MCF 10A (cell line): ENCODE measurements around the gene IFIT5. TPM values are rescaled to one million over a fixed set of nuclear protein-coding genes. Genes with fewer than 3 reads are reported as not detected.

Experiments
- BruUV-seq: library from RNA; stranded (reverse); fragments of 400-500 nt; replicated peaks from 2 replicates; lab custom pipeline; 2021; lab: Mats Ljungman, UMichigan
- CTCF ChIA-PET: fragments of 300-600 bp; sonication (Branson Sonifier 250); formaldehyde crosslinking; extraction: SDS; loops from one replicate; lab custom pipeline; 2021; ENCODE audit warnings: antibody characterized with exemption, inconsistent platforms; lab: Yijun Ruan, JAX
- POLR2A ChIA-PET: fragments of 300-600, 350-650 bp; sonication (Branson Sonifier 250); formaldehyde crosslinking; extraction: SDS; loops from one replicate; lab custom pipeline; 2020; ENCODE audit warnings: antibody characterized with exemption, inconsistent platforms; lab: Yijun Ruan, JAX
- DNase-seq: peaks from one replicate; pipeline ENCODE4 v3.0.0-alpha.2; 2018; ENCODE audit not compliant: unreplicated experiment
- H3K27ac Mint-ChIP-seq: one replicate; pipeline ENCODE4 v1.8.0; 2022; ENCODE audit warnings: mild to moderate bottlenecking, low read depth, mixed read lengths; ENCODE audit not compliant: unreplicated experiment
- H3K27me3 Mint-ChIP-seq: one replicate; pipeline ENCODE4 v1.8.0; 2022; ENCODE audit warnings: mixed read lengths; ENCODE audit not compliant: insufficient read depth, unreplicated experiment
- H3K36me3 Mint-ChIP-seq: one replicate; pipeline ENCODE4 v1.8.0; 2022; ENCODE audit warnings: mild to moderate bottlenecking, moderate library complexity, mixed read lengths; ENCODE audit not compliant: insufficient read depth, unreplicated experiment
- H3K4me1 Mint-ChIP-seq: one replicate; pipeline ENCODE4 v1.8.0; 2022; ENCODE audit warnings: mixed read lengths; ENCODE audit not compliant: insufficient read depth, unreplicated experiment
- H3K4me3 Mint-ChIP-seq: one replicate; pipeline ENCODE4 v1.8.0; 2022; ENCODE audit warnings: mild to moderate bottlenecking, moderate library complexity, mixed read lengths; ENCODE audit not compliant: unreplicated experiment
- H3K9me3 Mint-ChIP-seq: one replicate; pipeline ENCODE4 v1.8.0; 2022; ENCODE audit warnings: mixed read lengths; ENCODE audit not compliant: unreplicated experiment
- CTCF ChIP-seq: fragments of 200-600 bp; IDR thresholded peaks from one replicate; pipeline ENCODE4 v1.8.0; 2022; ENCODE audit warnings: antibody characterized with exemption, mild to moderate bottlenecking; ENCODE audit not compliant: unreplicated experiment
- intact Hi-C: fragments of 100-400 bp; cut with micrococcal nuclease; formaldehyde crosslinking; loops from 2 replicates; pipeline ENCODE4 v1.14.1; 2022
- total RNA-seq: library from RNA; stranded (reverse); gene quantifications from 2 replicates; pipeline ENCODE4 v1.2.3, GENCODE V29; 2022

The IFIT5 gene
- total RNA-seq, 1 experiment from 2014 or later = 11.2 TPM

GRCh38 chr10:89458784-89459183, 44.4 kb downstream of the IFIT5 start:
- BruUV-seq = no TSS peak
- H3K27ac Mint-ChIP-seq = peak overlapping the region; percentile 37
- no peak for DNase-seq
- H3K27me3 Mint-ChIP-seq = no peaks in the 10 kb centered on the region
- no peak for TF ChIP-seq CTCF
- ChIA-PET POLR2A (interaction anchor here (0.9 to 3.8 kb wide), 6 partner anchors 8 to 243 kb away, joined by 3 to 23 read pairs (median 6); partner anchors contain the start of gene KIF20B), CTCF (interaction anchor here (0.6 to 0.8 kb wide), 2 partner anchors 23 to 232 kb away, joined by 3 to 4 read pairs; no protein-coding TSS in a partner anchor)
- intact Hi-C loops = no loop called here
- H3K36me3 Mint-ChIP-seq = no peaks in the 10 kb centered on the region
- peaks cover 27% of the 10 kb centered on the region for H3K4me1 Mint-ChIP-seq
- no peak overlapping the region for H3K4me3 Mint-ChIP-seq
- H3K9me3 Mint-ChIP-seq = no peaks in the 10 kb centered on the region

GRCh38 chr10:89463846-89464537, 49.6 kb downstream of the IFIT5 start:
- Mint-ChIP-seq H3K9me3 (no peaks in the 10 kb centered on the region), H3K27ac (no peak overlapping the region), H3K27me3 (no peaks in the 10 kb centered on the region), H3K4me1 (peaks cover 19% of the 10 kb centered on the region), H3K36me3 (no peaks in the 10 kb centered on the region), H3K4me3 (no peak overlapping the region)
- no TSS peak for BruUV-seq
- intact Hi-C loops = no loop called here
- POLR2A ChIA-PET = interaction anchor here (1.3 kb wide), 1 partner anchor 12 kb away, joined by 3 read pairs; no protein-coding TSS in a partner anchor
- no peak for DNase-seq
- TF ChIP-seq CTCF = no peak
- CTCF ChIA-PET = interaction anchor here (0.6 kb wide), 1 partner anchor 98 kb away, joined by 3 read pairs; no protein-coding TSS in a partner anchor

GRCh38 chr10:89465196-89465595, 50.8 kb downstream of the IFIT5 start:
- H3K4me3 Mint-ChIP-seq = no peak overlapping the region
- no peak for DNase-seq
- no peaks in the 10 kb centered on the region for H3K36me3 Mint-ChIP-seq
- peaks cover 24% of the 10 kb centered on the region for H3K4me1 Mint-ChIP-seq
- ChIA-PET POLR2A (interaction anchor here (0.5 to 3.2 kb wide), 7 partner anchors 11 to 97 kb away, joined by 3 to 48 read pairs (median 8); no protein-coding TSS in a partner anchor), CTCF (interaction anchor here (0.6 to 3.7 kb wide), 10 partner anchors 14 to 165 kb away, joined by 3 to 65 read pairs (median 6); no protein-coding TSS in a partner anchor)
- BruUV-seq = no TSS peak
- intact Hi-C loops = no loop called here
- H3K27ac Mint-ChIP-seq = no peak overlapping the region
- H3K9me3 Mint-ChIP-seq = no peaks in the 10 kb centered on the region
- H3K27me3 Mint-ChIP-seq = no peaks in the 10 kb centered on the region
- TF ChIP-seq CTCF = no peak

- H3K27ac Mint-ChIP-seq = peak overlapping the region; percentile 68
- peaks cover 37% of the 10 kb centered on the region for H3K4me1 Mint-ChIP-seq
- H3K27me3 Mint-ChIP-seq = no peaks in the 10 kb centered on the region
- H3K9me3 Mint-ChIP-seq = no peaks in the 10 kb centered on the region
- POLR2A ChIA-PET = interaction anchor here (0.9 to 3.2 kb wide), 14 partner anchors 8 to 244 kb away, joined by 3 to 48 read pairs (median 5); partner anchors contain the start of gene KIF20B
- intact Hi-C loops = loop anchor here (1.0 kb wide), 1 partner anchor 98 kb away; no protein-coding TSS in a partner anchor
- peak; percentile 77 for DNase-seq
- H3K36me3 Mint-ChIP-seq = no peaks in the 10 kb centered on the region
- H3K4me3 Mint-ChIP-seq = no peak overlapping the region
- TF ChIP-seq CTCF = peak; percentile 43
- CTCF ChIA-PET = interaction anchor here (0.6 to 3.7 kb wide), 27 partner anchors 10 to 1036 kb away, joined by 3 to 65 read pairs (median 4); partner anchors contain the start of gene IFIT1
- no TSS peak for BruUV-seq
These were observed 52.2 kb downstream of the IFIT5 start for GRCh38 chr10:89466599-89467035.
